ENCODE measurements around the gene PTPRN2. TPM values are rescaled to one million over a fixed set of nuclear protein-coding genes. Genes with fewer than 3 reads are reported as not detected.

PTPRN2 gene
- polyA plus RNA-seq, 1 experiment, result 0.02 TPM

DNA sequence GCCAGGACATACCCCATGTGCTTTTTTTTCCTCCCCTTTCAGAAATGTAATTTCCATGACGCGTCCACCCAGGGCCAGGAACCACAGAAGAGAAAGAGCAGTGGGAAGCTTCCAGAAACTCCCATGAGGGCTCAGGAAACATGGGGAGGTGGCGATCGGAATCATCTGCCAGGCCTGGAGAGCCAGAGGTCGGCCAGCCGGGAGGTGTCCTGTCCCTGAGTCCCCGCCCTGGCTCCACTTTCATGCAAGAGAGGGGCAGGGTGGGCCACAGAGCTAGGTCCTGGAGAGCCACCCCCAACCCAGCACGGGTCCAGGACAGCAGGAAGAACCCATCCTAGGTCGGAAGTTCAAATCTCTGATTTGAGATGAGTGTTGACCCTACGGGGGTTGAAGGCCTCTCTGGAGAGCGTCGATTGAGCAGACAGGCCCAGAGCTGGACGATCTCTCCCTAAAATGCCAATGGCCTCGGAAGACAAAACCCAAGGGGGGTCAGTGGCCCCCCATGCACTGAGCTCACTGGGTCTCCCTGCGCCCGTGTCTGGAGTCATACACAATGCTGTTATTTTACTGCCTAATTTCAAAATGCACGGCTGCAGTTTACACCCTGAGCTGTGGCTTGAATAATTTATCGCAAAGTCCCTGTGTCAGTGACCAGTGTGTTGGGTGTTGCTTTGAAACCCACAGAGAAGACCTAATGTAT lies 594.1 kb downstream of the PTPRN2 start:
- ChIA-PET POLR2A (no interaction called here), CTCF (no interaction called here)
- H3K27me3 ChIP-seq (ENCODE audit: control insufficient read depth, insufficient read depth, low read length), result no peaks in the 10 kb centered on the region
- H3K9me3 ChIP-seq (ENCODE audit: control insufficient read depth, insufficient read depth, low read length), result peaks cover 88% of the 10 kb centered on the region
- no peak for DNase-seq (ENCODE audit: low read depth, low spot score)
- H3K4me3 ChIP-seq (ENCODE audit: low read depth, low read length), result no peak overlapping the region
- no peak overlapping the region for H3K27ac ChIP-seq (ENCODE audit: low read depth, low read length)
- TF ChIP-seq, protein P1, sequence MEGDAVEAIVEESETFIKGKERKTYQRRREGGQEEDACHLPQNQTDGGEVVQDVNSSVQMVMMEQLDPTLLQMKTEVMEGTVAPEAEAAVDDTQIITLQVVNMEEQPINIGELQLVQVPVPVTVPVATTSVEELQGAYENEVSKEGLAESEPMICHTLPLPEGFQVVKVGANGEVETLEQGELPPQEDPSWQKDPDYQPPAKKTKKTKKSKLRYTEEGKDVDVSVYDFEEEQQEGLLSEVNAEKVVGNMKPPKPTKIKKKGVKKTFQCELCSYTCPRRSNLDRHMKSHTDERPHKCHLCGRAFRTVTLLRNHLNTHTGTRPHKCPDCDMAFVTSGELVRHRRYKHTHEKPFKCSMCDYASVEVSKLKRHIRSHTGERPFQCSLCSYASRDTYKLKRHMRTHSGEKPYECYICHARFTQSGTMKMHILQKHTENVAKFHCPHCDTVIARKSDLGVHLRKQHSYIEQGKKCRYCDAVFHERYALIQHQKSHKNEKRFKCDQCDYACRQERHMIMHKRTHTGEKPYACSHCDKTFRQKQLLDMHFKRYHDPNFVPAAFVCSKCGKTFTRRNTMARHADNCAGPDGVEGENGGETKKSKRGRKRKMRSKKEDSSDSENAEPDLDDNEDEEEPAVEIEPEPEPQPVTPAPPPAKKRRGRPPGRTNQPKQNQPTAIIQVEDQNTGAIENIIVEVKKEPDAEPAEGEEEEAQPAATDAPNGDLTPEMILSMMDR (IDR thresholded peaks at IDR 0.05; ENCODE audit: low read depth, low read length), result no peak

- ChIA-PET CTCF (no interaction called here), POLR2A (no interaction called here)
- no peak for DNase-seq (ENCODE audit: low read depth, low spot score)
- Histone ChIP-seq H3K4me3 (ENCODE audit: low read depth, low read length) (no peak overlapping the region), H3K9me3 (ENCODE audit: control insufficient read depth, insufficient read depth, low read length) (peaks cover 92% of the 10 kb centered on the region), H3K27ac (ENCODE audit: low read depth, low read length) (no peak overlapping the region), H3K27me3 (ENCODE audit: control insufficient read depth, insufficient read depth, low read length) (no peaks in the 10 kb centered on the region)
- TF ChIP-seq, protein P1 (IDR thresholded peaks at IDR 0.05; ENCODE audit: low read depth, low read length), result no peak
Measured at GRCh38 chr7:157992511-157993160, 595.0 kb downstream of the PTPRN2 start.

GRCh38 chr7:157991761-157992160 lies 595.9 kb downstream of the PTPRN2 start:
- Histone ChIP-seq H3K27ac (ENCODE audit: low read depth, low read length) (no peak overlapping the region), H3K9me3 (ENCODE audit: control insufficient read depth, insufficient read depth, low read length) (peaks cover 92% of the 10 kb centered on the region), H3K4me3 (ENCODE audit: low read depth, low read length) (no peak overlapping the region), H3K27me3 (ENCODE audit: control insufficient read depth, insufficient read depth, low read length) (no peaks in the 10 kb centered on the region)
- TF ChIP-seq, protein P1 (IDR thresholded peaks at IDR 0.05; ENCODE audit: low read depth, low read length), result no peak
- POLR2A ChIA-PET, result no interaction called here
- DNase-seq (ENCODE audit: low read depth, low spot score), result no peak
- CTCF ChIA-PET, result no interaction called here

- no peak overlapping the region for H3K4me3 ChIP-seq (ENCODE audit: low read depth, low read length)
- ChIA-PET CTCF (no interaction called here), POLR2A (no interaction called here)
- H3K27me3 ChIP-seq (ENCODE audit: control insufficient read depth, insufficient read depth, low read length), result no peaks in the 10 kb centered on the region
- no peak overlapping the region for H3K27ac ChIP-seq (ENCODE audit: low read depth, low read length)
- H3K9me3 ChIP-seq (ENCODE audit: control insufficient read depth, insufficient read depth, low read length), result peaks cover 92% of the 10 kb centered on the region
- DNase-seq (ENCODE audit: low read depth, low spot score), result no peak
- TF ChIP-seq, protein P1 (IDR thresholded peaks at IDR 0.05; ENCODE audit: low read depth, low read length), result no peak
Measured at GRCh38 chr7:157991351-157991750, 596.3 kb downstream of the PTPRN2 start.

DNA sequence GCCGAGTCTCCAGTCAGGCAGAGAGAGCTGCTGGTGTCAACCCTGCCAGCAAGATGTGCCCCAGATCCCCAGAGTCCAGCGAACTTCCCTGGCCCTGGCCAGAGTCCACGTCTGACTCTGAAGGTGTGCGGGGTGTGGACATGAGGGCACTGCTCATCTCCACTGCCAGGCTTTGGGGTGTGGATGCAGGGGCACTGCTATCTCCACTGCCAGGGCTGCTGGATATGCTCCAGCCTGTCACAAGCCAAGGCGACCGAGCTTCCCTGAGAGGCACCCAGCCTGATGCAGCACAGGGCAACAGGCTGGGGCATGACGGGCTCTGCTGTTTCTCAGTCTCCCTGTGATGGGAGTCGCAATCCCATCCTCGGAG lies 596.8 kb downstream of the PTPRN2 start:
- ChIA-PET CTCF (no interaction called here), POLR2A (no interaction called here)
- DNase-seq (ENCODE audit: low read depth, low spot score), result no peak
- Histone ChIP-seq H3K27me3 (ENCODE audit: control insufficient read depth, insufficient read depth, low read length) (no peaks in the 10 kb centered on the region), H3K9me3 (ENCODE audit: control insufficient read depth, insufficient read depth, low read length) (peaks cover 93% of the 10 kb centered on the region), H3K27ac (ENCODE audit: low read depth, low read length) (no peak overlapping the region), H3K4me3 (ENCODE audit: low read depth, low read length) (no peak overlapping the region)
- TF ChIP-seq, protein P1 (IDR thresholded peaks at IDR 0.05; ENCODE audit: low read depth, low read length), result no peak
